ENCODE data around the gene CHL1.

DNA sequence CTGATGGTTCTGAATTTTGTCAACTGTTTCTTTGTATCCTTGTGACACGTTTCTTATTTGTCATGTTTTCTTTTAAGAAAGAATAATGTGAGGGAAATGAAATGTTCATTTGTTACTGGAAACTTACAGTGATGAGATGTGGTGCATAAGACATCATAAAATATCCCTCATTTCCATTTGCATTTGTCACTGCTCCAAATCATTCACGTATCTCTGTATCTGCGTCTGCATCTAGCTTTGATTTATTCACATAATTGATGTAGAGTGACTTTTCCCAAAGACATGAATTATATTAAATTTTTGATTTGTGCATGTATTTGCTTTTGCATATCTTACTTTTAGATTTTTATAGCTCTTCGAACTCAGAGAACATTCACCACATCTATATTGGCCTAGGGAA is 66.8 kb downstream of the CHL1 start:
- TF ChIP-seq, protein P1, sequence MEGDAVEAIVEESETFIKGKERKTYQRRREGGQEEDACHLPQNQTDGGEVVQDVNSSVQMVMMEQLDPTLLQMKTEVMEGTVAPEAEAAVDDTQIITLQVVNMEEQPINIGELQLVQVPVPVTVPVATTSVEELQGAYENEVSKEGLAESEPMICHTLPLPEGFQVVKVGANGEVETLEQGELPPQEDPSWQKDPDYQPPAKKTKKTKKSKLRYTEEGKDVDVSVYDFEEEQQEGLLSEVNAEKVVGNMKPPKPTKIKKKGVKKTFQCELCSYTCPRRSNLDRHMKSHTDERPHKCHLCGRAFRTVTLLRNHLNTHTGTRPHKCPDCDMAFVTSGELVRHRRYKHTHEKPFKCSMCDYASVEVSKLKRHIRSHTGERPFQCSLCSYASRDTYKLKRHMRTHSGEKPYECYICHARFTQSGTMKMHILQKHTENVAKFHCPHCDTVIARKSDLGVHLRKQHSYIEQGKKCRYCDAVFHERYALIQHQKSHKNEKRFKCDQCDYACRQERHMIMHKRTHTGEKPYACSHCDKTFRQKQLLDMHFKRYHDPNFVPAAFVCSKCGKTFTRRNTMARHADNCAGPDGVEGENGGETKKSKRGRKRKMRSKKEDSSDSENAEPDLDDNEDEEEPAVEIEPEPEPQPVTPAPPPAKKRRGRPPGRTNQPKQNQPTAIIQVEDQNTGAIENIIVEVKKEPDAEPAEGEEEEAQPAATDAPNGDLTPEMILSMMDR (IDR thresholded peaks at IDR 0.05; ENCODE audit: low read length): no peak
- TF ChIP-seq EZH2 (IDR thresholded peaks at IDR 0.05; ENCODE audit: borderline replicate concordance, low read length): no peak
